Inferior parietal cortex (tissue), 1 donor: ENCODE results near the gene ANO9.
"Not testable (repeated sequence)": the region's sequence is repeated elsewhere in the genome, so short reads cannot be mapped to it uniquely, and the experiment has no call there.

ENCODE experiments used
- DNase-seq: peaks from one replicate; pipeline ENCODE4 v3.0.0-alpha.2; 2016; ENCODE audit errors: extremely low spot score

Gene ANO9

GRCh38 chr11:416051-416756, 25.6 kb downstream of the ANO9 start:
- DNase-seq, result no peak

GRCh38 chr11:415640-416041, 26.2 kb downstream of the ANO9 start:
- no peak for DNase-seq

- DNase-seq, result no peak
Measured at GRCh38 chr11:414318-414857, 27.4 kb downstream of the ANO9 start.

- DNase-seq, result no peak
Measured at GRCh38 chr11:413120-414081, 28.4 kb downstream of the ANO9 start.

GRCh38 chr11:412641-413119, 29.1 kb downstream of the ANO9 start:
- no peak for DNase-seq

GRCh38 chr11:411520-411919, 30.3 kb downstream of the ANO9 start:
- DNase-seq, result not testable (repeated sequence)

- not testable (repeated sequence) for DNase-seq
Measured at GRCh38 chr11:410711-411110, 31.1 kb downstream of the ANO9 start.

- DNase-seq, result no peak
Measured at GRCh38 chr11:409600-410483, 32.0 kb downstream of the ANO9 start.

- DNase-seq, result no peak
Measured at GRCh38 chr11:409008-409599, 32.7 kb downstream of the ANO9 start.

GRCh38 chr11:408154-409007, 33.4 kb downstream of the ANO9 start:
- DNase-seq, result no peak

- no peak for DNase-seq
Measured at GRCh38 chr11:407651-408123, 34.1 kb downstream of the ANO9 start.

- no peak for DNase-seq
Measured at GRCh38 chr11:406796-407650, 34.8 kb downstream of the ANO9 start.

GRCh38 chr11:405954-406795, 35.6 kb downstream of the ANO9 start:
- DNase-seq, result no peak

GRCh38 chr11:405323-405953, 36.4 kb downstream of the ANO9 start:
- no peak for DNase-seq

- DNase-seq, result no peak
Measured at GRCh38 chr11:404551-405264, 37.1 kb downstream of the ANO9 start.

GRCh38 chr11:403761-404431, 37.9 kb downstream of the ANO9 start:
- no peak for DNase-seq
